ENCODE results near the gene TEX12. TPM values are rescaled to one million over a fixed set of nuclear protein-coding genes. Genes with fewer than 3 reads are reported as not detected.
A peak's percentile ranks its signal among the peaks of the same experiment; 100 is the strongest.

The TEX12 gene
- total RNA-seq, 6 donors from 2014 or later: 0.37 to 0.89 TPM; not detected in 4

GRCh38 chr11:112200252-112200651, 33.1 kb downstream of the TEX12 start:
- H3K36me3 ChIP-seq: no peaks in the 10 kb centered on the region
- no peak overlapping the region for H3K27ac ChIP-seq
- H3K4me1 ChIP-seq: no peaks in the 10 kb centered on the region
- H3K9me3 ChIP-seq: no peaks in the 10 kb centered on the region
- H3K27me3 ChIP-seq: no peaks in the 10 kb centered on the region
- TF ChIP-seq POLR2AphosphoS5 (IDR thresholded peaks at IDR 0.05) (no peak), POLR2A (IDR thresholded peaks at IDR 0.05) (no peak)
- WGBS, 2 donors: 24 to 25% methylated on average over 2 of the region's 2 CpGs
- DNase-seq (no peak), ATAC-seq (ENCODE audit: low FRiP score in 2 of 2) (no peak)
- no peak overlapping the region for H3K4me3 ChIP-seq

GRCh38 chr11:112206071-112206470, 38.9 kb downstream of the TEX12 start:
- Histone ChIP-seq H3K36me3 (no peaks in the 10 kb centered on the region), H3K27me3 (no peaks in the 10 kb centered on the region), H3K9me3 (no peaks in the 10 kb centered on the region), H3K4me1 (no peaks in the 10 kb centered on the region), H3K4me3 (no peak overlapping the region), H3K27ac (no peak overlapping the region)
- no peak for TF ChIP-seq EP300 (IDR thresholded peaks at IDR 0.05)
- TF ChIP-seq POLR2AphosphoS5 (IDR thresholded peaks at IDR 0.05): no peak
- TF ChIP-seq, protein P1, sequence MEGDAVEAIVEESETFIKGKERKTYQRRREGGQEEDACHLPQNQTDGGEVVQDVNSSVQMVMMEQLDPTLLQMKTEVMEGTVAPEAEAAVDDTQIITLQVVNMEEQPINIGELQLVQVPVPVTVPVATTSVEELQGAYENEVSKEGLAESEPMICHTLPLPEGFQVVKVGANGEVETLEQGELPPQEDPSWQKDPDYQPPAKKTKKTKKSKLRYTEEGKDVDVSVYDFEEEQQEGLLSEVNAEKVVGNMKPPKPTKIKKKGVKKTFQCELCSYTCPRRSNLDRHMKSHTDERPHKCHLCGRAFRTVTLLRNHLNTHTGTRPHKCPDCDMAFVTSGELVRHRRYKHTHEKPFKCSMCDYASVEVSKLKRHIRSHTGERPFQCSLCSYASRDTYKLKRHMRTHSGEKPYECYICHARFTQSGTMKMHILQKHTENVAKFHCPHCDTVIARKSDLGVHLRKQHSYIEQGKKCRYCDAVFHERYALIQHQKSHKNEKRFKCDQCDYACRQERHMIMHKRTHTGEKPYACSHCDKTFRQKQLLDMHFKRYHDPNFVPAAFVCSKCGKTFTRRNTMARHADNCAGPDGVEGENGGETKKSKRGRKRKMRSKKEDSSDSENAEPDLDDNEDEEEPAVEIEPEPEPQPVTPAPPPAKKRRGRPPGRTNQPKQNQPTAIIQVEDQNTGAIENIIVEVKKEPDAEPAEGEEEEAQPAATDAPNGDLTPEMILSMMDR (IDR thresholded peaks at IDR 0.05): no peak
- TF ChIP-seq POLR2A (IDR thresholded peaks at IDR 0.05): no peak
- no peak for ATAC-seq (ENCODE audit: low FRiP score in 2 of 2)
- 87 to 95% methylated on average over 14 to 23 of the region's 23 CpGs for WGBS, 2 donors
- peak in 1 of 2 donors; percentile 82 for DNase-seq

DNA sequence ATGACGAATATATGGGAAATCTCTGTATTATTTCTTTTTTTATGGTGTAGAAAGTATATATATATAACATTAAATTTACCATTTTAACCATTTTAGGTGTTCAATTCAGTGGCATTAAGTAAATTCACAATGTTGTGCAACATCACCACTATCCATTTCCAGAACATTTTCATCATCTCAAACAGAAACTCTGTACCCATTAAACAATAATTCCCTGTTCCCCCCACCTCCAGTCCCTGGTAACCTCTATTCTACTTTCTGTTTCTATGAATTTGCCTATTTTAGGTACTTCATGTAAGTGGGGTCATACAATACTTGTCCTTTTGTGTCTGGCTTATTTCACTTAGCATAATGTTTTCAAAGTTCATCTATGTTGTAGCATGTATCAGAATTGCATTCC, 43.7 kb downstream of the TEX12 start:
- Histone ChIP-seq H3K9me3 (no peaks in the 10 kb centered on the region), H3K27me3 (no peaks in the 10 kb centered on the region), H3K4me1 (no peaks in the 10 kb centered on the region), H3K36me3 (no peaks in the 10 kb centered on the region), H3K4me3 (no peak overlapping the region), H3K27ac (no peak overlapping the region)
- no peak for ATAC-seq (ENCODE audit: low FRiP score in 2 of 2)
- 63 to 74% methylated on average over 1 of the region's 1 CpG for WGBS, 2 donors
- DNase-seq: no peak
- TF ChIP-seq POLR2A (IDR thresholded peaks at IDR 0.05) (no peak), POLR2AphosphoS5 (IDR thresholded peaks at IDR 0.05) (no peak), EP300 (IDR thresholded peaks at IDR 0.05) (no peak)
- TF ChIP-seq, protein P1 (IDR thresholded peaks at IDR 0.05): no peak

- no peak for DNase-seq
- Histone ChIP-seq H3K36me3 (no peaks in the 10 kb centered on the region), H3K4me3 (no peak overlapping the region), H3K4me1 (no peaks in the 10 kb centered on the region), H3K9me3 (no peaks in the 10 kb centered on the region), H3K27me3 (no peaks in the 10 kb centered on the region), H3K27ac (no peak overlapping the region)
- TF ChIP-seq POLR2A (IDR thresholded peaks at IDR 0.05) (no peak), POLR2AphosphoS5 (IDR thresholded peaks at IDR 0.05) (no peak), EP300 (IDR thresholded peaks at IDR 0.05) (no peak)
- TF ChIP-seq, protein P1 (IDR thresholded peaks at IDR 0.05): no peak
- 50 to 52% methylated on average over 2 of the region's 2 CpGs for WGBS, 2 donors
- no peak for ATAC-seq (ENCODE audit: low FRiP score in 2 of 2)
Measured at GRCh38 chr11:112211536-112211935, 44.4 kb downstream of the TEX12 start.

- Histone ChIP-seq H3K27me3 (no peaks in the 10 kb centered on the region), H3K9me3 (no peaks in the 10 kb centered on the region), H3K27ac (no peak overlapping the region), H3K4me3 (no peak overlapping the region), H3K36me3 (no peaks in the 10 kb centered on the region), H3K4me1 (no peaks in the 10 kb centered on the region)
- TF ChIP-seq EP300 (IDR thresholded peaks at IDR 0.05): no peak
- TF ChIP-seq, protein P1 (IDR thresholded peaks at IDR 0.05): no peak
- no peak for TF ChIP-seq POLR2AphosphoS5 (IDR thresholded peaks at IDR 0.05)
- no peak for TF ChIP-seq POLR2A (IDR thresholded peaks at IDR 0.05)
- ATAC-seq (ENCODE audit: low FRiP score in 2 of 2) (no peak), DNase-seq (no peak)
- 96 to 99% methylated on average over 3 of the region's 3 CpGs for WGBS, 2 donors
Measured at GRCh38 chr11:112212290-112212689, 45.1 kb downstream of the TEX12 start.

Data from upper lobe of left lung (tissue), 6 donors.